Breast epithelium (tissue), 3 donors: ENCODE data around the gene ARHGEF4.

Experiments
- POLR2AphosphoS5 ChIP-seq, 3 donors: sonication (generic); formaldehyde crosslinking; IDR thresholded peaks; one replicate each; pipeline ENCODE4 v1.6.1; 2017; ENCODE audit warnings: antibody characterized with exemption in 3 of 3
- TF ChIP-seq, protein P1 (sequence below), 3 donors: fragments of 450-650 bp; IDR thresholded peaks; one replicate each; pipeline ENCODE4 v1.5.1; 2016 to 2017; ENCODE audit warnings: antibody characterized with exemption in 3 of 3, mild to moderate bottlenecking in 3 of 3, moderate library complexity in 3 of 3

DNA sequence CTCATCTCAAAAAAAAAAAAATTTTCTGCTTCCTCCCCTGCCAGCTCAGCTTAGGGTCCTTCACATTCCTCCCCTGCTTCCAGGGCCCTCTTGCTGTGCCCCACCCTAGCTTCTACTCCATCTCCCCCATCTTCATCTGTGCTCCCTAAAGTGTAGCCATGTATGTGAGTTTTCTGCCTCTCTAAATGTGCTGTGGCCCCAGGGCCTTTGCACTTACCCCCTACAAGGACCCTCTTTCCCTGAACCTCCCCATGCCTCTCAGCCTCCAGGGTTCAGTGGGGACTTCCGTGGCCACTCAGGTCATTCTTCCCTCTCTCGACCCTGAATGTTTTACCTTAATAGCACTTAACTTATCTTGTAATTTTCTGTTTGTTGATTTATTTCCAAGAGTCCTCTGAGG, 6.2 kb upstream of the ARHGEF4 start:
- TF ChIP-seq, protein P1, sequence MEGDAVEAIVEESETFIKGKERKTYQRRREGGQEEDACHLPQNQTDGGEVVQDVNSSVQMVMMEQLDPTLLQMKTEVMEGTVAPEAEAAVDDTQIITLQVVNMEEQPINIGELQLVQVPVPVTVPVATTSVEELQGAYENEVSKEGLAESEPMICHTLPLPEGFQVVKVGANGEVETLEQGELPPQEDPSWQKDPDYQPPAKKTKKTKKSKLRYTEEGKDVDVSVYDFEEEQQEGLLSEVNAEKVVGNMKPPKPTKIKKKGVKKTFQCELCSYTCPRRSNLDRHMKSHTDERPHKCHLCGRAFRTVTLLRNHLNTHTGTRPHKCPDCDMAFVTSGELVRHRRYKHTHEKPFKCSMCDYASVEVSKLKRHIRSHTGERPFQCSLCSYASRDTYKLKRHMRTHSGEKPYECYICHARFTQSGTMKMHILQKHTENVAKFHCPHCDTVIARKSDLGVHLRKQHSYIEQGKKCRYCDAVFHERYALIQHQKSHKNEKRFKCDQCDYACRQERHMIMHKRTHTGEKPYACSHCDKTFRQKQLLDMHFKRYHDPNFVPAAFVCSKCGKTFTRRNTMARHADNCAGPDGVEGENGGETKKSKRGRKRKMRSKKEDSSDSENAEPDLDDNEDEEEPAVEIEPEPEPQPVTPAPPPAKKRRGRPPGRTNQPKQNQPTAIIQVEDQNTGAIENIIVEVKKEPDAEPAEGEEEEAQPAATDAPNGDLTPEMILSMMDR (IDR thresholded peaks at IDR 0.05), result no peak
- no peak for TF ChIP-seq POLR2AphosphoS5 (IDR thresholded peaks at IDR 0.05)
